Activated CD8-positive, alpha-beta memory T cell treated with anti-CD3 and anti-CD28 coated beads, Interleukin-2, amount 50 U/mL, for 4 hours (primary cell): ENCODE measurements around the gene BACE2.
"Not testable (repeated sequence)": the region's sequence is repeated elsewhere in the genome, so short reads cannot be mapped to it uniquely, and the experiment has no call there.

Experiments used
- DNase-seq: peaks from one replicate; pipeline ENCODE4 v3.0.0-alpha.2; 2020

BACE2 gene

GRCh38 chr21:41217671-41218385 lies 49.9 kb downstream of the BACE2 start:
- DNase-seq, result no peak

DNA sequence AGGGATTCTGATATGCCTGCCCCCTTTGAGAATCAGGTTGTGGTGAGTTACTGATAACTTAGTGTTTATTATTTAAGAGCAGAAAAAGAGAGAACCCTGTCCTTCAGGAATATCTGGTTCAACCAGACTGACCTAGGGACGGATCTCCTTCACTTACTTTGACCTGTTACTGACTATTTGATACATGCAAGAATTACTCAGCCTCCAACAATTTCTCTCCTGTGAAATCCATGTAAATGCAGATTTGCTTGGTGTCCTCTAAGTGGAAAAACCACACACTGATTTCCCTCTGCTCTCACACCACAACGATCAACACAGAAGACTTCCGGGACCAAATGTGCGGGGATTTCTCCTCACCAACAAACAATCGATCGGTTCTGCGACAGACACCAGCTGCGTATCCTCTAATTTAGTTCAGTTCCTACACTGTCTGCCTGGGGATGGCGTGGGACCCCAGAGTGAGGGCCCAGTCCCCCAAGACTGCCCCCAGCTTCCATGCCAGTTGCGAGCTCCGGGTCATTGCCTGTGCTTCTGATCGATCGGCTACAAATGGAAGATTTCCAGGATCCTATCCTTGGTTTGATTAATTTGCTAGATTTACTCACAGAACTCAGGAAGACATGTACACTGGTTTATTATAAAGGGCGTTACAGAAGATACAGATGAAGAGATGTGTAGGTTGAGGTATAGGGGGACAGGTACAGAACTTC lies 51.7 kb downstream of the BACE2 start:
- DNase-seq, result no peak

DNA sequence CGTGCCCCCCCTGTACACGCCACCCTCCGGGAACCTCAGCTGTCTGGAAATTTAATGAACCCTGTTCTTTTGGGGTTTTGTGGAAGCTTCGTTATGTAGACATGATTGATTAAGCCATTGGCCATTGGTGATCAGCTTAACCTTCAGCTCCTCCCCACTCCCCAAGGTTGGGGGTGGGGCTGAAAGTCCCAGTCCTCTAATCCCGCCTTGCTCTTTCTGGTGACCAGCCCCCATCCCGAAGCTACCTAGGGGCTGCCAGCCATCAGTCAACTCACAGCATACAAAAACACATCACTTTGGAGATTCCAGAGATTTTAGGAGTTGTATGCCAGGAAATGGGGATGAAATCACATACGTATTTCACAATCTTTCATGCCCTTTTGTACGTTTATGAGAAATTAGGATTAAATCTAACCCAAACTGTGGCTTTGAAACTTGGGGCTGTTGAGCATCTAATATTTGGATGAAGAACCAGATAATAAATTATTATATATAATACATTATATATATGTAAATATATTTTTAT lies 52.3 kb downstream of the BACE2 start:
- no peak for DNase-seq

DNA sequence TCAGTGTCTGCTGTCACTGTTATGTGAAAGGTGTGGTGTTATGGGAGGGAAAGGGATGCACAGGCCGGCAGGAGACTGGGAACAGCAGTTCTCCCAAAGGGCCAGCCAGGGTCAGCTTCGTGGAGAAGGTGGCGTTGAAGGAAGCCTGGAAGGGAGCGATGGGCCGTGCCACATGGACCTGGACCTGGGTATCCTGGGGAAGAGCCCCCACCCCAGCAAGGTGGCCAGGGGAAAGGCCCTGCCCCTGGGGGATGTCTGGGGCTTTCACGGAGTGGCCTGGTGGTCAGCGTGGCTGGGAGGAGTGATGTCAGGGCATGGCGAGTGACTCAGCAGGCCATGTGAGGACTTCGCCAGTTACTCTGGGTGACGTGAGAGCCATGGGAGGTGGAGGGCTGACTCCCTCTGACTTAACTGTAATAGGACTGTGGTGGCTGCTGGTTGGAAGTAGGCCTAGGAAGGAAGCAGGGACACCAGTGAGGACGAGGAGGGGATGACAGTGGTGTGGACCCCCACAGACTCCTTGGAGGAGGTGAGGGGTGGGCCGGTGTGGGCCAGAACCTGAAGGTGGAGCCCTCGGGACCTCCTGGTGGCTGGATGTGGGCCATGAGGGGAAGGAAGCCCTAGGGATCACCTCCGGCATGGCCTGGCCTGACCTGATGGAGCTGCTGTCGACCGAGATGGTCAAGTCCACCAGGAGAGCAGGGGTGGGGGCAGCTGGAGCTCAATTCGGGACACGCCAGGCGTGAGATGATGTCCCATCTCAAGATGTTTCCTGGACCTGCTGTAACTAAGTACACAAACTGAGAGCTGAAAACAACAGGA lies 54.5 kb downstream of the BACE2 start:
- no peak for DNase-seq

- no peak for DNase-seq
These were observed 58.9 kb downstream of the BACE2 start for GRCh38 chr21:41226853-41227252.

GRCh38 chr21:41227357-41228005 lies 59.5 kb downstream of the BACE2 start:
- no peak for DNase-seq

DNA sequence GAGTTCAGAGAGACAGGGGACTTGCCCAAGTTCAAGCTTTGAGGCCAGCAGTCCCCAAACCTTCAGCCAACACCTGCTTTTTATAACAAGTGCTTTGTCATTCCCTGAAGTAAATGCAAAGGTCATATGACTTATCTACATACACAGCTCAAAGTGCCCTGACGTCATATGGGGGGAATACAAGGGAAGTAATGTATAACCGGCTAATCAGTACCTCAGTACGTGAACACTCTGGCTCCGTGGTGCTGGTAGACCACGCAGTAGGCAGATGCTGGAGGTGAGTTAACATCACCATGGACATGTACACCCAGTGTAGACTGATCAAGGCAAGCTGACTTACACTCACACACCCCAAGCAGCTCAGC lies 60.0 kb downstream of the BACE2 start:
- no peak for DNase-seq

DNA sequence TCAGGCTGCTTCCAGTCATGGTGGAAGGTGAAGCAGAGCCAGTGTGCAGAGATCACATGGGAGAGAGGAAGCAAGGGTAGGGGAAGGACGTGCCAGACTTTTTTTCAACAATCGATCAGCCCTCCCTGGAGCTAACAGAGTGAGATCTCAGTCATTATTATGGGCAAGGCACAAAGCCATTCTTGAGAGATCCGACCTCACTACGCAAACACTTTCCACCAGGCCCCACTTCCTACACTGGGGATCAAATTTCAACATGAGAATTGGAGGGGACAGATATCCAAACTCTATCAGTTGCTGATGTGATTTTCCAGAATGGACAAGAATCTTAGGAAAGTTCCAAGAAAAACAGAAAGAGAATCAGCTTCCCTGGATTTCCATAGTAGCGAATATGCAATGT lies 60.5 kb downstream of the BACE2 start:
- DNase-seq, result no peak

GRCh38 chr21:41228958-41229357 lies 61.0 kb downstream of the BACE2 start:
- DNase-seq, result no peak

- DNase-seq, result no peak
These were observed 61.7 kb downstream of the BACE2 start for GRCh38 chr21:41229509-41230248.

DNA sequence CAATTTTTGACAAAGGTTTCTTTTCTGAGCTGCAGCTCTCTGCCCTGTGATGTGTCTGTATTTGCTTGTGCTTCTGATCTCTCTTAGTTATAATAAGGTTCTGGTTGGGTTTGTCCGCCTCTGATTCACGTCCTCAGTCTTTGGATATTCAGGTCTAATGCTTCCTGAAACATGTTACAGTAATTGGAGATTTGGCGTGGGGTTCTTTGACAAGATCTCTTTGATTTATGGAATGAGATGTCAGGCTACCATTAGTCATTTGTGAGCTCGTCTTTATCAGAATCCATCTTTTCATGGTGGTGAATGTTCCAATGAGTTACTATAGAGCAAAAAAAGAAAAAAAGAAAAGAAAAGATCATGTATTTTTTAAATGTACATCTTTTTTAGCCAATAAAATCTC lies 62.5 kb downstream of the BACE2 start:
- no peak for DNase-seq

DNA sequence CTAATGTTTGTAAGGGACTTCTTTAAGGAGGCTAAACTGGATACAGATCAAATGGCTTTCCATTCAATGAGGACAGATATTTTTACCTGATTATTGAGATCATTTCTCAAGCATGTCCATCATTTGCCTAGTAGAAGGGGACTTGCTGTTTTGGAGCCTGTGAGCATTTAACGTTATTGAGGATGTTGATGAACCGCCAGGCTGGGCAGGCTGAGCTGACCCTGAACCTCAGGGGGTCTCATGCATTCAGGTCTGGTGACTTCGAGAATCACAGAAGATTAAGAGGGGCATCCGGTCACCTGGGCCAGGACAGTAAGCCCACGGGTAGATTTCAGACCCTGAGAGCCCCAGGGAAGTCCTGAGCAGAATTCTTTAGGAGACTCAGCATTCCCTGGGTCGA lies 63.1 kb downstream of the BACE2 start:
- no peak for DNase-seq

GRCh38 chr21:41232013-41232412 lies 64.1 kb downstream of the BACE2 start:
- no peak for DNase-seq

DNA sequence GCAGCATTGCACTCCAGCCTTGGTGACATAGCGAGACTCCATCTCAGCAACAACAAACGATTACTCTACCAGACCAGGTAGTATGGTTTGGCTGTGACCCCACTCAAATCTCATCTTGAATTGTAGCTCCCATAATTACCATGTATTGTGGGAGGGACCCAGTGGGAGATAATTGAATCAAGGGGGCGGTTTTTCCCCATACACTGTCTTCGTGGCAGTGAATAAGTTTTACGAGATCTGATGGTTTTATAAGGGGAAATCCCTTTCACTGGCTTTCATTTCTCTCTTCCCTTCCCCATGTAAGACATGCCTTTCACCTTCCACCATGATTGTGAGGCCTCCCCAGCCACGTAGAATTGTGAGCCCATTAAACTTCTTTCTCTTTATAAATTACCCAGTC lies 66.0 kb downstream of the BACE2 start:
- no peak for DNase-seq

DNA sequence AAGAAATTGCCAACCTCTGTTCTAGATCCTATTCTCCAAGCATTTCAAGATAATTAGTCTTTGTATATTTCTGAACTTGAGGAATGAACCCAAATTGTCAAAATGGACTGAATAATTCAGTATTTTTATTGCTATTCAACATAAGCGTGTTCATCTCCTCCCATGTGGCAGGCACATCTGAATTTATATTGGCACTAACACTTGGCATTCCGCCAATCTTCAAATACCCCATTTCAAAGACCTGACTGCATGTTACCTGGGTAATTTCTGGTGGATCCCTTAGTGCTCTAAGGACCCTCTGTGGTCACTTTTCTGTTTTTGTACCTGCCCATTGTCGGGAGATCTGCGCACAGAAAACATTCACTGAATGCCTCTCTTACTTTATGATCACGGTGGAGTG lies 66.6 kb downstream of the BACE2 start:
- DNase-seq, result no peak

DNA sequence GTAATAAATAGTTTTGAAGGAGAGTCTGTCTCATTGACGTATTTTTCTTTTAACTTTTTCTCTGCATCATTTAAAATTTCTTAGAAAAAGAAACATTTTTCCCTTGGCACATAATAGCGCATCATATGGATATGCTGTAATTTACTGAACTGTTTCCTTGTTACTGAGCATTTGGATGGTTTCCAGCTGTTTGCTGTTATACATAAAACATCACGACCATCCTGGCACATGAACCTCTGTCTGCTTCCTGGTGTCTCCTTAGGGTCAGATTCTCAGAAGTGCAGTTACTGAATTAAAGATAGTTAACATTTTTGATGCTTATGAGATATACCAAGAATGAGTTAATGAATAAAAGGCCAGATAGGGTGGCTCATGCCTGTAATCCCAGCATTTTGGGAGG lies 67.2 kb downstream of the BACE2 start:
- DNase-seq, result no peak

- DNase-seq, result no peak
These were observed 68.5 kb downstream of the BACE2 start for GRCh38 chr21:41236352-41236973.

DNA sequence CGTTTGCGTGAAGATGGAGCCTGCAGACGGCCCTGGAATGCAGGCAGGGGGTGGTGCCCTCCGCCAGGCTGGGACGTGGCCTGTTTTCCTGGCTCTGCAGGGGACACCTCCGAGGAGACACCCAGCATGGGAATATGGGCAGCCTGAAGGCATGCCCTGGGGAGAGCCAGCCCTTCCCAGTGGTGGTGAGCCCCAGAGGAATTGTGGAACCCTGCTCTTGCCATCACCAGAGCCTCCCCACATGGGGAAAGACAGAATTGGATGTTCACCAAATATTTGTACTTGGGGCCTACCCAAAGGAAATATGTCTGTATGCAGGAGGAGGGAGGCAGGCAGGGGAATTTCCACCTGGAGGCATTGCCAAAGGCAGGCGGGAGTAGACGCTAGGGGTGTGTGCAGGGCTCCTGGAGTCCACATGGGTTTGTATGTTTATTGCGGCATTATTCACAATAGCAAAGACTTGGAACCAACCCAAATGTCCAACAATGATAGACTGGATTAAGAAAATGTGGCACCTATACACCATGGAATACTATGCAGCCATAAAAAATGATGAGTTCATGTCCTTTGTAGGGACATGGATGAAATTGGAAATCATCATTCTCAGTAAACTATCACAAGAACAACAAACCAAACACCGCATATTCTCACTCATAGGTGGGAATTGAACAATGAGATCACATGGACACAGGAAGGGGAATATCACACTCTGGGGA lies 70.3 kb downstream of the BACE2 start:
- DNase-seq, result not testable (repeated sequence)

DNA sequence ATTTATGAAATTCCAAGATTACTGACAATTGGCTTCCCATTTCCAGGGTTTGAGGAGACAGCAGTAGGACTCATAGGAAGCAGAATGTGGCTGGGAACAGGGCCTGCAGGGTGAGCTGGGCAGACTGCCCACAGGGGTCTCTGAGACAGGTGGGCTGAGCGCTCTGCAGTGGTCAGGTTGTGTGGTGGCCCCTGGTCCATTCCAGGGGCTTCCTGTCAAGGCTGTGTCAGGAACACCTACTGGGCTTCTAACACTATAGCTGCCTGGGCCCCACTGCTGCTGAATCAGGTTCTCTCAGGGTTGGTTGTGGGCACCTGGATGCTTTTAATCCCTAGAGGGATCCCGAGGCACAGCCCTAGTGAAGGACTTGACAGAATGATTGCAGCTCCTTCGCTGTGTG lies 72.1 kb downstream of the BACE2 start:
- DNase-seq, result no peak

GRCh38 chr21:41241341-41241740 lies 73.4 kb downstream of the BACE2 start:
- DNase-seq, result no peak

GRCh38 chr21:41242238-41242829 lies 74.4 kb downstream of the BACE2 start:
- no peak for DNase-seq
